Measurements from ENCODE around the gene VCAN. TPM values are rescaled to one million over a fixed set of nuclear protein-coding genes. Genes with fewer than 3 reads are reported as not detected.

Gene VCAN
- total and polyA plus RNA-seq, 8 donors: 1.5 to 184 (median 12.7) TPM

- Histone ChIP-seq H3K4me1 (no peaks in the 10 kb centered on the region), H3K36me3 (no peaks in the 10 kb centered on the region), H3K27me3 (no peaks in the 10 kb centered on the region), H3K27ac (no peak overlapping the region), H3K4me3 (no peak overlapping the region), H3K9me3 (no peaks in the 10 kb centered on the region)
- WGBS, 5 donors: 50 to 60% (median 52%) methylated on average over 2 of the region's 2 CpGs
- intact Hi-C loops (cut with DNase I; ENCODE audit: low total_unique reads): no loop called here
- TF ChIP-seq, protein P1, sequence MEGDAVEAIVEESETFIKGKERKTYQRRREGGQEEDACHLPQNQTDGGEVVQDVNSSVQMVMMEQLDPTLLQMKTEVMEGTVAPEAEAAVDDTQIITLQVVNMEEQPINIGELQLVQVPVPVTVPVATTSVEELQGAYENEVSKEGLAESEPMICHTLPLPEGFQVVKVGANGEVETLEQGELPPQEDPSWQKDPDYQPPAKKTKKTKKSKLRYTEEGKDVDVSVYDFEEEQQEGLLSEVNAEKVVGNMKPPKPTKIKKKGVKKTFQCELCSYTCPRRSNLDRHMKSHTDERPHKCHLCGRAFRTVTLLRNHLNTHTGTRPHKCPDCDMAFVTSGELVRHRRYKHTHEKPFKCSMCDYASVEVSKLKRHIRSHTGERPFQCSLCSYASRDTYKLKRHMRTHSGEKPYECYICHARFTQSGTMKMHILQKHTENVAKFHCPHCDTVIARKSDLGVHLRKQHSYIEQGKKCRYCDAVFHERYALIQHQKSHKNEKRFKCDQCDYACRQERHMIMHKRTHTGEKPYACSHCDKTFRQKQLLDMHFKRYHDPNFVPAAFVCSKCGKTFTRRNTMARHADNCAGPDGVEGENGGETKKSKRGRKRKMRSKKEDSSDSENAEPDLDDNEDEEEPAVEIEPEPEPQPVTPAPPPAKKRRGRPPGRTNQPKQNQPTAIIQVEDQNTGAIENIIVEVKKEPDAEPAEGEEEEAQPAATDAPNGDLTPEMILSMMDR (IDR thresholded peaks at IDR 0.05): no peak
- TF ChIP-seq POLR2A (IDR thresholded peaks at IDR 0.05) (no peak), POLR2AphosphoS5 (IDR thresholded peaks at IDR 0.05) (no peak), EP300 (IDR thresholded peaks at IDR 0.05) (no peak)
- DNase-seq: no peak
Observed at GRCh38 chr5:83494087-83494620, 22.6 kb downstream of the VCAN start.

GRCh38 chr5:83494666-83495065 lies 23.1 kb downstream of the VCAN start:
- H3K4me3 ChIP-seq: no peak overlapping the region
- no peak for DNase-seq
- no peak overlapping the region for H3K27ac ChIP-seq
- WGBS, 5 donors: 86 to 92% (median 88%) methylated on average over 4 of the region's 4 CpGs
- intact Hi-C loops (cut with DNase I; ENCODE audit: low total_unique reads): no loop called here
- H3K27me3 ChIP-seq: no peaks in the 10 kb centered on the region
- H3K36me3 ChIP-seq: no peaks in the 10 kb centered on the region
- H3K9me3 ChIP-seq: no peaks in the 10 kb centered on the region
- no peaks in the 10 kb centered on the region for H3K4me1 ChIP-seq
- TF ChIP-seq, protein P1 (IDR thresholded peaks at IDR 0.05): no peak
- no peak for TF ChIP-seq POLR2AphosphoS5 (IDR thresholded peaks at IDR 0.05)
- no peak for TF ChIP-seq POLR2A (IDR thresholded peaks at IDR 0.05)
- TF ChIP-seq EP300 (IDR thresholded peaks at IDR 0.05): no peak

DNA sequence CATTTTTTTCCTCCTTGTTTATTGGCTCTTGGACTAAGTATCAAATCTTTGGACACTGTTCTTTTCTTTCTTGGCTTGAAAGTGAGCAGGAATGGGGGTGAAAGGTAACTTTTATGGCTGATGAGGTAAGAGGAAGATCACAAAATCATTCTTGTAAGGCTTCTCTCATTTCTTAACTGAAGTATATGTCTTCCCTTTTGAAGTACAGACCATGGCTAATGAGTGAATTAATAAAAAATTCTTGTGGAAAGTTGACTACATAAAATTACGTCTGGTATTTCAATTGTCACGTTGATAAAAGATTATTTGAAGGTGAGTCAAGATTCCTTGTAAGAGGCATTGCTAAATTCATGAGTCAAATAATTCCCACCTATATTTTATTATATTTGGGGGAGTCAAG lies 25.1 kb downstream of the VCAN start:
- Histone ChIP-seq H3K36me3 (no peaks in the 10 kb centered on the region), H3K4me1 (no peaks in the 10 kb centered on the region), H3K27ac (no peak overlapping the region), H3K9me3 (no peaks in the 10 kb centered on the region), H3K4me3 (no peak overlapping the region), H3K27me3 (no peaks in the 10 kb centered on the region)
- TF ChIP-seq EP300 (IDR thresholded peaks at IDR 0.05): no peak
- TF ChIP-seq, protein P1 (IDR thresholded peaks at IDR 0.05): no peak
- 82 to 94% (median 90%) methylated on average over 2 of the region's 2 CpGs for WGBS, 5 donors
- DNase-seq: no peak
- intact Hi-C loops (cut with DNase I; ENCODE audit: low total_unique reads): no loop called here

DNA sequence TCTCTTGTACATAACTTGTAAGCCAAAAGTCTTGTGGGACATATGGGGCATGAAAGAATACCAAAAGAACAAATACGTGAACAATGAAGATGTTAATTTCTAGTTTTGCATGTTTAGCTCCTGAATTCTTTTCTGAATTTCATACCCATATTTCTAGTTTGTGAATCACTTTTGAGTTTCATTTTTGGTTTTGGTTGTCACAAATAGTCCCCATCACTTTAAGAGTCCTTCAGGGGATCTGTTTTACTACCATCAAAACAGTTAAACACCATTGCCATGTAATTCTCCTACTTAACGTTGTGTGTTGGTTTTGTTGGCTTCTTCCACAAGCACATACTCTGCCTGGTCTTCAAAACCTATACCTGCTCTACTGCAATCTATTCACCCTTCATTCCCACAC lies 27.0 kb downstream of the VCAN start:
- no peak for DNase-seq
- Histone ChIP-seq H3K36me3 (no peaks in the 10 kb centered on the region), H3K27me3 (no peaks in the 10 kb centered on the region), H3K27ac (no peak overlapping the region), H3K9me3 (no peaks in the 10 kb centered on the region), H3K4me1 (no peaks in the 10 kb centered on the region), H3K4me3 (no peak overlapping the region)
- WGBS, 5 donors: 79 to 87% (median 82%) methylated on average over 2 of the region's 2 CpGs
- intact Hi-C loops (cut with DNase I; ENCODE audit: low total_unique reads): no loop called here
- no peak for TF ChIP-seq POLR2A (IDR thresholded peaks at IDR 0.05)
- TF ChIP-seq EP300 (IDR thresholded peaks at IDR 0.05): no peak
- TF ChIP-seq, protein P1 (IDR thresholded peaks at IDR 0.05): no peak
- no peak for TF ChIP-seq POLR2AphosphoS5 (IDR thresholded peaks at IDR 0.05)

Data from stomach (tissue), 9 donors.